ENCODE data around the gene IMMP2L. TPM values are rescaled to one million over a fixed set of nuclear protein-coding genes. Genes with fewer than 3 reads are reported as not detected.
A peak's percentile ranks its signal among the peaks of the same experiment; 100 is the strongest.

Gene IMMP2L
- total RNA-seq, 6 experiments from 2014 or later: 14.2 to 25.3 (median 19.7) TPM

DNA sequence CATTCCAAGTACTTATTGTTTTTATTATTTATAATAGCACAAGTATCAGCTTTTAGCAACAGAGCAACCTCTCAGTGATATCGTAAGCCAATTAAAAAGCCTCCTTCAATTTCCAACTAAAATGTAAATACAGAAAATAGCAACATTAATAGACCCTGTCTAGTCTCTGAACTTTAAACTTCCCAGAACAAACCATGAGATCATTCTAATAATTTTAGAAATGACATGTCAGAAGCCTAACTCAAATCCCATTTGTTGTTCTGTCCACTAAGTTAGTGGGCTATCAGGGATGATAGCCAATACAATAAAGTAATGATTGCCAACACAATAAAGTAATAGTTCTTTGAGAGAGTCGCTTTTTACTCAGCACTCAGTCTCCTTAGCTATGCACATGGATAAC, 493.7 kb downstream of the IMMP2L start:
- H3K36me3 ChIP-seq: no peaks in the 10 kb centered on the region
- ATAC-seq (peak in 1 of 4 donors; percentile 39), DNase-seq (no peak)
- no peak overlapping the region for H3K4me3 ChIP-seq
- TF ChIP-seq, protein P1, sequence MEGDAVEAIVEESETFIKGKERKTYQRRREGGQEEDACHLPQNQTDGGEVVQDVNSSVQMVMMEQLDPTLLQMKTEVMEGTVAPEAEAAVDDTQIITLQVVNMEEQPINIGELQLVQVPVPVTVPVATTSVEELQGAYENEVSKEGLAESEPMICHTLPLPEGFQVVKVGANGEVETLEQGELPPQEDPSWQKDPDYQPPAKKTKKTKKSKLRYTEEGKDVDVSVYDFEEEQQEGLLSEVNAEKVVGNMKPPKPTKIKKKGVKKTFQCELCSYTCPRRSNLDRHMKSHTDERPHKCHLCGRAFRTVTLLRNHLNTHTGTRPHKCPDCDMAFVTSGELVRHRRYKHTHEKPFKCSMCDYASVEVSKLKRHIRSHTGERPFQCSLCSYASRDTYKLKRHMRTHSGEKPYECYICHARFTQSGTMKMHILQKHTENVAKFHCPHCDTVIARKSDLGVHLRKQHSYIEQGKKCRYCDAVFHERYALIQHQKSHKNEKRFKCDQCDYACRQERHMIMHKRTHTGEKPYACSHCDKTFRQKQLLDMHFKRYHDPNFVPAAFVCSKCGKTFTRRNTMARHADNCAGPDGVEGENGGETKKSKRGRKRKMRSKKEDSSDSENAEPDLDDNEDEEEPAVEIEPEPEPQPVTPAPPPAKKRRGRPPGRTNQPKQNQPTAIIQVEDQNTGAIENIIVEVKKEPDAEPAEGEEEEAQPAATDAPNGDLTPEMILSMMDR (IDR thresholded peaks at IDR 0.05): no peak
- TF ChIP-seq POLR2A (IDR thresholded peaks at IDR 0.05): no peak
- H3K27ac ChIP-seq: no peak overlapping the region
- no peaks in the 10 kb centered on the region for H3K9me3 ChIP-seq
- intact Hi-C loops (cut with DNase I): no loop called here
- H3K27me3 ChIP-seq: no peaks in the 10 kb centered on the region
- 78% methylated on average over 2 of the region's 2 CpGs for WGBS (ENCODE audit: insufficient coverage, low coverage, low lambda C conversion rate, missing lambda C conversion rate)
- H3K4me1 ChIP-seq: peaks cover 0 to 9% (median 0%) of the 10 kb centered on the region in 4 donors

DNA sequence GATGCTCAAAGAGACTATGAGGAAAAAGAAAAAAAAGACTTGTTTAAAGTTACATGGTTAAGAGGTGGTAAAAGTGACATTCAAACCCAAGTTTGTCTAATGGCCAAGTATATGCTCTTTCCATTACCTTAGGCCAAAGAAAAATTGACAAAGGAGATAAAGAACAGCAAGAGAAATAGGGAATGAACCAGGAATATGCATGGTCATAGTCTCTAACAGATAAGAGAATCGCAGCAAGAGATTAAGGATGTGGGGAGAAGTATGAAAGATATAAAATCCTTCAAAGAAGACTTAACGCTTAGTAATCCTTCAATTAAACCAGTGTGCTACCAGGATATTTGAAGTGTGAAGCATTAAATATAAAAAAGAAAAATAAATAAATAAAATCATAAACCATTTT, 494.6 kb downstream of the IMMP2L start:
- peaks cover 0 to 9% (median 0%) of the 10 kb centered on the region in 4 donors for H3K4me1 ChIP-seq
- TF ChIP-seq, protein P1 (IDR thresholded peaks at IDR 0.05): no peak
- TF ChIP-seq POLR2A (IDR thresholded peaks at IDR 0.05): no peak
- WGBS (ENCODE audit: insufficient coverage, low coverage, low lambda C conversion rate, missing lambda C conversion rate): 77% methylated on average over 2 of the region's 2 CpGs
- no peak overlapping the region for H3K4me3 ChIP-seq
- no peak for DNase-seq
- H3K9me3 ChIP-seq: no peaks in the 10 kb centered on the region
- intact Hi-C loops (cut with DNase I): no loop called here
- no peak overlapping the region for H3K27ac ChIP-seq
- no peaks in the 10 kb centered on the region for H3K36me3 ChIP-seq
- ATAC-seq: no peak
- H3K27me3 ChIP-seq: no peaks in the 10 kb centered on the region

DNA sequence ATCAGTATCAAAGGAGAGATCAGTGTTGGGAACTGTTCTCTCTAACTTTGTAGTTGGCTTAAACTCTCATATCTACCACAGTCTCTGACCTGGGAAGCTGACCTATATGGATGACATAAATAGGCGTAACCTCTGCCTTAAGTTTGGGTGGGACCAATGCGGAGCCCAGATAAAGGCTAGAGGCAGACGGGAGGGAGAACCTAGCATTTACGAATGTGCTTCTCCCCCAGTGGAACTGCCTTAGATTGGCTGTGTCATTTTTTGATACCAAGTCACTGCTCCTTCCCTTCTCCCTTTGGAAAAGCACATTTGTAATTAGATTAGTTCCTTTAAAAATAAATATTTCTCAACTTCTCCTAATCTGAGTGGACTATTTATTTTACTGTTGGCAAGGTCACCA, 495.0 kb downstream of the IMMP2L start:
- no peak for TF ChIP-seq POLR2A (IDR thresholded peaks at IDR 0.05)
- TF ChIP-seq, protein P1 (IDR thresholded peaks at IDR 0.05): no peak
- no peak for DNase-seq
- H3K4me1 ChIP-seq: peaks cover 0 to 9% (median 0%) of the 10 kb centered on the region in 4 donors
- no peak overlapping the region for H3K27ac ChIP-seq
- no peaks in the 10 kb centered on the region for H3K36me3 ChIP-seq
- no peaks in the 10 kb centered on the region for H3K27me3 ChIP-seq
- peak in 1 of 4 donors; percentile 48 for ATAC-seq
- 90% methylated on average over 3 of the region's 4 CpGs for WGBS (ENCODE audit: insufficient coverage, low coverage, low lambda C conversion rate, missing lambda C conversion rate)
- intact Hi-C loops (cut with DNase I): no loop called here
- H3K9me3 ChIP-seq: no peaks in the 10 kb centered on the region
- no peak overlapping the region for H3K4me3 ChIP-seq

DNA sequence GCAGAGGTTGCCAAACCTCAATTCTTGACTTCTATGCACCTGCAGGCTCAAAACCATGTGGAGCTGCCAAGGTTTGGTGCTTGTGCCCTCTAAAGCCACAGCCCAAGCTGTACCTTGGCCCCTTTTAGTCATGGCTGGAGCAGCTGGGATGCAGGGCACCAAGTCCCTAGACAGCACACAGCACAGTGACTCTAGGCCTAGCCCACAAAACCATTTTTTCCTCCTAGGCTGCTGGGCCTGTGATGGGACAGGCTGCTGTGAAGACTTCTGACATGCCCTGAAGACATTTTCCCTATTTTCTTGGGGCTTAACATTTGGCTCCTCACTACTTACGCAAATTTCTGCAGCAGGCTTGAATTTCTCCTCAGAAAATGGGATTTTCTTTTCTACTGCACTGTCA, 499.1 kb downstream of the IMMP2L start:
- TF ChIP-seq, protein P1 (IDR thresholded peaks at IDR 0.05): no peak
- no peak for TF ChIP-seq POLR2A (IDR thresholded peaks at IDR 0.05)
- no peak for ATAC-seq
- no peaks in the 10 kb centered on the region for H3K9me3 ChIP-seq
- peaks cover 0 to 9% (median 0%) of the 10 kb centered on the region in 4 donors for H3K4me1 ChIP-seq
- no peaks in the 10 kb centered on the region for H3K36me3 ChIP-seq
- H3K27me3 ChIP-seq: no peaks in the 10 kb centered on the region
- H3K4me3 ChIP-seq: no peak overlapping the region
- no peak for DNase-seq
- 100% methylated on average over 1 of the region's 1 CpG for WGBS (ENCODE audit: insufficient coverage, low coverage, low lambda C conversion rate, missing lambda C conversion rate)
- no peak overlapping the region for H3K27ac ChIP-seq
- intact Hi-C loops (cut with DNase I): no loop called here

DNA sequence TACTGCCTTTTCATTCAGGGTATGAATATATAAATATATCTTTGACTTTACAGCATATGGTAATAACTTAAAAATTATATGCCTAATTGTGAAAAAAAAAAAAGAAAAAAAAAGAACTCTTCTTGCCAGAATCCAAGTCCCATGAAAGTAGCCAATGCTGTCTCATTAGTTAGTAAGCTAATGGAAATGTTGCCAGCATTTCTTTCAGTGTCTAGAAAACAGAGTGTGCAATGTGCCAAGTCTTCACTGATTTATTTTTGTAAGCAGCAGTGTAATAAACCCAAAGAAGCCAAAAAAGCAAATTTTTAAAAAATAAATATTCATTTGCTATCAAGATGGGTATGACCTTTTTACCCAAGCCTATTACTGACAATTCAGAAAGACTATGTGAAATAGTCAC, 502.5 kb downstream of the IMMP2L start:
- TF ChIP-seq, protein P1 (IDR thresholded peaks at IDR 0.05): no peak
- no peak for TF ChIP-seq POLR2A (IDR thresholded peaks at IDR 0.05)
- Histone ChIP-seq H3K36me3 (no peaks in the 10 kb centered on the region), H3K27ac (no peak overlapping the region), H3K4me3 (no peak overlapping the region), H3K9me3 (no peaks in the 10 kb centered on the region), H3K4me1 (no peaks in the 10 kb centered on the region), H3K27me3 (no peaks in the 10 kb centered on the region)
- ATAC-seq: no peak
- intact Hi-C loops (cut with DNase I): no loop called here
- DNase-seq: no peak

Data from right lobe of liver (tissue), 6 donors.